GM19395 (cell line): ENCODE data around the gene PPM1A.

ENCODE experiments used
- ATAC-seq: cut with Tn5 transposase; IDR thresholded peaks from one replicate; pipeline ENCODE4 v1.9.1; 2021; ENCODE audit warnings: mild to moderate bottlenecking, moderate library complexity; ENCODE audit not compliant: unreplicated experiment

Gene PPM1A

DNA sequence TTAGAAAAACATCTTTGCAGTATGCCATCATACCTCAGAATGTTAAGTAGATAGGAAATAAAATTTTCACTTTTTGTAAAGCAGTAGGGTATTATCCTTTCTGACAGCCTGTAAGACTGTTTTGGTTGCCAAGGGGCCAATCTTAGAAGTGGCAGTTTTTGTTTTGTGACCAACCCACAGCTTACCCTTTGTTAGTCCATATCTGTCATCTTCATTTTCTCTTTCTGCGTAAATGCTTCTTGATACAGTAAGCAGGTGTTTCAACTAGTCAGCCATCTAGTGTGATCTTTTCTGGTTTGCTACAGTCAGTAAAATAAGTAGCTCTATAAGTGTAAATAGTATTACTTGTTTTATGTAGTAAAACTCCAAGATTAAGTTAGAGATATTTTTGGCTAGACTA lies 8.8 kb downstream of the PPM1A start:
- ATAC-seq, result no peak

- ATAC-seq, result no peak
These were observed 16.1 kb downstream of the PPM1A start for GRCh38 chr14:60265163-60265562.

DNA sequence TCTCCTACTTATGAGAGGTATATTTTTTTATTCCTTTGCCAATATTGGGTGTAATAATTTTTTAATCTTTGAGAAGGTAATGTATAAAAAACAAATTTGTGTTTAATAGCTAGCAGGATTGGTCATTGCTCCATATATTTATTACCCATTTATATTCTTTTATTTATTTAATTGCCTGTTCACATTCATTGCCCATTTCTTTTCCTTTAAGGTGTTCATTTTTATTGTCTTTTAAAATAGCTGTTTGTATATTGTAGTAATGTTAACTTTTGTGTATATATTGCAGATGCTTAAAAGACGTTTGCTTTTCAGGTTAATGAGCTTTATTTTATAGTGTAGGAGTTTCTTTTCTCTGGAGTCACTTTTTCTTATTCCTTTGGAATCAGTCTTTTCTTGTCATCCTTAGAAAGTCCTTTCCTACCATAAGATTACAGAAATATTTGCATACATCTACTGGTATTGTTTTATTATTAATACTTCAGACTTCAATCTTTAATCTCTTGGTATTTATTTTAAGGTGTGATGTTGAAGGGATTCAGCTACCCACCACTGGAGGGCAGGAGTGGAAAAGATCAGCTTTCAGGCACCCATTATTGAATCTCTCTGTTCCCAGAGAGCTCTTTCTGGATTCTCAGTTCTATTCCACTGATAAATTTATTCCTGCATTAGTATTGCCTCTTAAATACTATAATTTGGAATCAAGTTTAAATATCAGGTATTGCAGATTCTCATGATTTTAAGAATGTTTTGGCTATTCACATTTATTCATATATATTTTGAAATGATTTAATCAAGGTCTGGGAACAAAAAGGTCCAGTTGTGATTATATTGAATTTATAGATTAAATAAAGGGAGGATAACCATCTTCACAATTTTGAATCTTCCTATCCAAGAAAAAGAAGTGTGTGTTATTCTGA lies 17.3 kb downstream of the PPM1A start:
- no peak for ATAC-seq

GRCh38 chr14:60272177-60272576 lies 23.2 kb downstream of the PPM1A start:
- no peak for ATAC-seq

DNA sequence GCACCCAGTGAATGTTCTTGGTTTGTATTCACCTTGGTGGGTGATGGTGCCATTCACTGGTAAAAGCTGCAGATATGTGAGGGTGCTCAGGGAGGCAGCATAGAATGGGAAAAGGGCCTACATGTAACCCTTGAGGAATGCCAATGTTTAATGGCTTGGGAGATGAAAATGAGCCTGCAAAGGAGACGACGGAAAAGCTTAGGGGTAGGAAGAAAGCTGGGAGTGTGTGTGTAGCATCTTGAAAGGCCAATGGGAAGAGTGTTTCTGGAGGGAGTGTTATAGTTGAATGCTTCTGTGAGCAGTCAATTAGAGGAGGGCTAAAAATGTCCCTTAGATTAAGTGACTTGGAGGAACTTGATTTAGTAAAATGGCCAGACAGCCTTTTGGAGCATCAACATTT lies 24.9 kb downstream of the PPM1A start:
- ATAC-seq, result no peak

- no peak for ATAC-seq
These were observed 25.4 kb downstream of the PPM1A start for GRCh38 chr14:60274448-60274847.

GRCh38 chr14:60275932-60276331 lies 26.9 kb downstream of the PPM1A start:
- no peak for ATAC-seq

DNA sequence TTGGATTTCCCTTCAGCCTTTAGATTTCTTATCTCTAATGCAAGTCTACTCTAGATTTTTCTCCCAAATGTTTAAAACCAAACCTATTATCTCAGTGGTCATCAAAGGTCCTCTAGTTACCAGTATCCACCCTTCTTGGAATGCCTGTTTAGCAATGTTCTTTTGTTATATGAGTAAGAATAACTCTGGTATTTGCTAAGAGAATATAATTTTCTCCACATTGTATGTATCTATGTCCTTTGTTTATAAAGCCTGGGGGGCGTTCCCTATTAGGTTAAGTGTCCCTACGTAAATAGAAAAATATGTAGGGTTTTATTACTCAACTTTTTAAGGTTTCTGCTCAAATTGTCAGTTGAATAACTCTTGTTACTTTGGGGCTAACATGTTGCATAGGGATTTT lies 27.3 kb downstream of the PPM1A start:
- ATAC-seq, result no peak

GRCh38 chr14:60277605-60278190 lies 28.7 kb downstream of the PPM1A start:
- ATAC-seq, result no peak

GRCh38 chr14:60278350-60278749 lies 29.3 kb downstream of the PPM1A start:
- no peak for ATAC-seq

DNA sequence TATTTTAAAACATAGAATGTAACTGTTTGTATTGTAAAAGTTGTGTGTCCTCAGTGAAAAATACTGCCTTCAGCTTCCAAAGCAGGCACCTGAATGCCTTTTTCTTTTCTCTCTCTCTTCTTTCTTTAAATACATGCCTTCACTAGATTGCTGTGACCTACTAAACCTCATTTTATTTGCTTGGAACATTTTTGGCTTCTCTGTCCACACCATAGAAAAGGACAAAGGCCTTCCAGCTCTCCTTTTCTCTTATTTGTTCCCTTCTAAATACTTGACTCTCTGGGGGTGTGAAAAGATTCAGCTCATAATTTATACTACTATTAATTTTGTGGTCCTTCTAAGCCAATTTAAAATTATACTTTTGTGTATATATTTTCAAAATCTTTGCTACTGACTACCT lies 38.4 kb downstream of the PPM1A start:
- ATAC-seq, result no peak

DNA sequence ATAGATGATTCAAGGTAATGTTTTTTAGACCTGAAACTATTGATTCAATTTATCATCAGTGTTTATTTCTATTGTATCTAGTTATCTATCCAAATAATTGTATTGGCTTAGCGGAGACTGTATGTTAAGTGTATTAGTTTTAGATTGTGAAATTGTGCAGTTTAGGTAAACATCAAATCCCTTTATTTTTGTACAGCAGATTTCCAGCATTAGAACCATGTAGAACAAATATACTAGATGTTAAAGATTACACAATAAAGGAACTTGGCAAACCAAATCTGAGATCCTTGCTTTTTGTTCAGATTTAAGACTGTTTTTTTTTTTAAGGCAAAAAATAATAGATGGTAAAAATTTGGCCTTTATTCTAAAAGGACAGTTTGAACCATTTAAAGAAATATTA lies 39.3 kb downstream of the PPM1A start:
- no peak for ATAC-seq

- ATAC-seq, result no peak
These were observed 45.5 kb downstream of the PPM1A start for GRCh38 chr14:60294411-60295069.

GRCh38 chr14:60300019-60300418 lies 51.0 kb downstream of the PPM1A start:
- no peak for ATAC-seq

DNA sequence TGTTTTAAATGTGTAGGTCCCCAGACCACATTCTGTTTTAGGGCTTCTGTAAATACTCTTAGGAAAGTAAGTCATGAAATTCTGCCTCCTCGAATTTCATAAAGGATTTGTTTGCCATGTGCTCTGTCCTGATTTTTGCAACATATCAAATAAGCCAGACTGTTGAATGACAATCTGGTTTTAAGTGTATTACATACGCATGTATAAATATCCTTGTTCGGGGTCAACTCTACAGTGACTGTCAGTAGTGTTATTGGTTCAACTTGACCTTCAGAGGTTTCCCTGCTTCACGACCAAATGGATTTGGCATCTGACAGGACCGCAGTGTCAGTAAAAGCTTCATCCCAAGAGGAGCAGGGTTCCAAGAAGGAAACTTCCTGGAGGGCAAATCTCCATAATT lies 52.7 kb downstream of the PPM1A start:
- ATAC-seq, result no peak

DNA sequence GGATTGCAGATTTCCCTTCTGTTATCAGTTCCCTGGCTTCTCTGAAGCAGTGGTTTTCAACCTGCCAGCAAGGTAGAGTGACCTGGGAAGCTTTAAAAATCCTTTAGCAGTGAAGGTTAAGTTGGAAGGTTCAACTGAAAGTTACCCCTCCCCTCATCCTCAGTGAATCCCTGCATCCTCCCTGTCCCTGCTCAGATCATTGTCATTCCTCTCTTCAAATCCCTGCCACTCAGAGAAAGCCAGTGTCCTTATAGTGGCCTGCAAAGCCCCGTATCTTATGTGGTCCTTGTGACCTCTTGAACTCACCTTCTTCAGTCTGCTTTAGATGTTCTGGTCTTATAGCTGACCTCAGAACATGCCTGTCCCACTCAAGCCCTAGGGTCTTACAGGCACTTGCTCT lies 53.6 kb downstream of the PPM1A start:
- ATAC-seq, result no peak

- no peak for ATAC-seq
These were observed 54.7 kb downstream of the PPM1A start for GRCh38 chr14:60303745-60304144.

DNA sequence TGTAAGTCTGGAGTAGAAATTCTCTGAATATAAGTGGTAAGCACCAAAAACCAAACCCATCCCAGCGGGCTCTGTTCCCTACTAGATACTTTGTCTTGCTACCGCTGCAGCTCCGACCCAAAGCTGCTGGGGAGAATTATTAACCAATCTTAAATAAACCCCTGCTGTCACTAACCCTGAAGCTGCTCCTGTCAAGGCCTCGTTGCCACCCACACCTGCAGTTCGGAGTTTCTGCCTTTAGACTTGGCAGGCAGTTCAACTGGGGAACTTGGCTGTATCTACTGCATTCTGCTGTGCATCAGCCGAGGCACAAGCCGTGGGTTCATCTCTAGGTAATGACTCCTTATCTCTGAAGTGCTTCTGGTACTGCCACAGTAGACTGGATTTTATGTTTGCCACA lies 55.5 kb downstream of the PPM1A start:
- no peak for ATAC-seq

DNA sequence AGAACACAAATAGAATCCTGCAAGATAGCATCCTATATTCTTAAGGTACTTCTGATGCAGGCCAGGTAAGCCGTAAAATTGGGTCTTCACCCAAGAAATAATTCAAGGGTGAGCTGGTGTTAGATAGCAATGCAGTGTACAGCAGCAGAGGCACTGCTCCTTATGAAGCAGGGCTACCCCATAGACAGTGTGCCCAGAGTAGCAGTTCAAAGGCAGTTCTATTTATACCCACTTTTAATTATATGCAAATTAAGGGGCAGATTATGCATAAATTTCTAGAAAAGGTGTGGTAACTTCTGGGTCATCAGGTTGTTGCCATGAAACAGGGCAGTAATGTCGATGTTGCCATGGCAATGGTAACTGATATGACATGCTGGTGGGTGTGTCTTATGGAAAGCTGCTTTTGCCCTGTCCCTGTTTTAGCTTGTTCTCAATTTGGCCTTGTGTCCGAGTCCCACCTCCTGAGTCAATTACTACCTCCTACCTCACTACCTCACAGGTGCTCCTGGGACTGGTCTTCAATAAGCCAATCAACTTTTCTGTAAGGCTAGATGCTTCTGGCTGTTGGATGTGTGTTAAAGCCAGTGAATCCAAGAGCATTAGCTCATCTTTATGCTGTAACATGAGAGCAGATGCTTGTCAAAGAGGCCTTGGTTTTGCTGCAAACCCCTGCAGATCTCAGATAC lies 61.0 kb downstream of the PPM1A start:
- ATAC-seq, result no peak

DNA sequence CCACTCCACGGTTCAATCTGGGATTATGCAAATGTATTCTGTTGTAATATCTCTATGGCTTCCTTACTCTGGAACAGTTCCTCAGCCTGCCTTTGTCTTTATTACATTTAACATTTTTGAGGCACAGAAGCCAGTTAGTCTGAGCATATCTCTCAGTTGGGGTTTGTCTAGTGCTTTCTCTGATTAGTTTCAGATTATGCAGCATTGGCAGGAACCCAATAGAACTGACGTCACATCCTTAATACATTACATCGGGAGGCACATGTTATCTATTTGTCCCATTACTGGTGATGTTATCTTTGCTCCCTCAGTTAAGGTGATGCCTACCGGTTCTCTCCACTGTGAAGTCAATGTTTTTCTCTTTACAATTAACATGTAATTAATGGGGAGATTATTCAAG lies 62.4 kb downstream of the PPM1A start:
- ATAC-seq, result no peak

- ATAC-seq, result no peak
These were observed 64.1 kb downstream of the PPM1A start for GRCh38 chr14:60313093-60313492.
